GM23338 (cell line): ENCODE measurements around the gene OSBPL3. TPM values are rescaled to one million over a fixed set of nuclear protein-coding genes. Genes with fewer than 3 reads are reported as not detected.
A peak's percentile ranks its signal among the peaks of the same experiment; 100 is the strongest.

Source experiments
- ATAC-seq: fragments of 200-7000 bp; cut with Tn5 transposase; 3 replicates; pipeline ENCODE4 v1.9.1; 2020
- DNase-seq: peaks from one replicate; pipeline ENCODE4 v3.0.0-alpha.2; 2015; ENCODE audit warnings: low spot score
- H2AFZ ChIP-seq: fragments of 200-600 bp; sonication (generic); 2 replicates; pipeline ENCODE4 v1.8.0; 2016; ENCODE audit warnings: antibody characterized with exemption, mild to moderate bottlenecking, moderate library complexity
- H3F3A ChIP-seq: fragments of 200-600 bp; sonication (generic); replicated peaks from 2 replicates; pipeline ENCODE4 v1.8.0; 2017; ENCODE audit warnings: antibody characterized with exemption, mixed run types, low read depth
- H3K27ac ChIP-seq: fragments of 200-600 bp; sonication (generic); 2 replicates; pipeline ENCODE4 v1.6.1; 2016; ENCODE audit warnings: low read depth
- H3K27me3 ChIP-seq: fragments of 200-600 bp; sonication (generic); 2 replicates; pipeline ENCODE4 v1.8.0; 2016; ENCODE audit warnings: mild to moderate bottlenecking, mixed run types, moderate library complexity; ENCODE audit not compliant: insufficient read depth
- H3K36me3 ChIP-seq: fragments of 200-600 bp; sonication (generic); 2 replicates; pipeline ENCODE4 v1.8.0; 2016; ENCODE audit warnings: mild to moderate bottlenecking; ENCODE audit not compliant: insufficient read depth
- H3K4me1 ChIP-seq: fragments of 200-600 bp; sonication (generic); 2 replicates; pipeline ENCODE4 v1.8.0; 2016; ENCODE audit warnings: mild to moderate bottlenecking, moderate library complexity; ENCODE audit not compliant: insufficient read depth
- H3K4me2 ChIP-seq: fragments of 200-600 bp; sonication (generic); 2 replicates; pipeline ENCODE4 v1.7.1; 2017; ENCODE audit warnings: mixed run types
- H3K4me3 ChIP-seq: fragments of 200-600 bp; sonication (generic); 2 replicates; pipeline ENCODE4 v1.6.1; 2016; ENCODE audit warnings: mixed run types
- H3K79me2 ChIP-seq: fragments of 200-600 bp; sonication (generic); replicated peaks from 2 replicates; pipeline ENCODE4 v1.8.0; 2017; ENCODE audit warnings: mild to moderate bottlenecking; ENCODE audit not compliant: insufficient read depth
- H3K9me2 ChIP-seq: fragments of 200-600 bp; sonication (generic); 2 replicates; pipeline ENCODE4 v1.8.0; 2017; ENCODE audit not compliant: insufficient read depth
- H4K20me1 ChIP-seq: fragments of 200-600 bp; sonication (generic); replicated peaks from 2 replicates; pipeline ENCODE4 v1.8.0; 2017; ENCODE audit warnings: mild to moderate bottlenecking; ENCODE audit not compliant: insufficient read depth
- H3K27ac Mint-ChIP-seq: 2 replicates; pipeline ENCODE4 v1.8.0; 2020; ENCODE audit warnings: inconsistent platforms, mild to moderate bottlenecking, moderate library complexity, mixed read lengths
- H3K27me3 Mint-ChIP-seq: 3 replicates; pipeline ENCODE4 v1.8.0; 2022; ENCODE audit warnings: low read depth, mild to moderate bottlenecking, moderate library complexity, mixed read lengths, inconsistent platforms; ENCODE audit not compliant: insufficient read depth, poor library complexity
- H3K36me3 Mint-ChIP-seq: 3 replicates; pipeline ENCODE4 v1.8.0; 2021; ENCODE audit warnings: low read depth, mild to moderate bottlenecking, inconsistent platforms, moderate library complexity, mixed read lengths
- H3K4me1 Mint-ChIP-seq: 3 replicates; pipeline ENCODE4 v1.8.0; 2020; ENCODE audit warnings: mild to moderate bottlenecking, inconsistent platforms, mixed read lengths
- H3K4me3 Mint-ChIP-seq: 3 replicates; pipeline ENCODE4 v1.8.0; 2021; ENCODE audit warnings: moderate library complexity, mild to moderate bottlenecking, inconsistent platforms, mixed read lengths
- H3K9me3 Mint-ChIP-seq: 3 replicates; pipeline ENCODE4 v1.8.0; 2020; ENCODE audit warnings: moderate library complexity, mild to moderate bottlenecking, inconsistent platforms, mixed read lengths
- CREB1 ChIP-seq: fragments of 250-450 bp; sonication (Bioruptor Pico); IDR thresholded peaks from 2 replicates; pipeline ENCODE4 v1.5.0; 2020; ENCODE audit warnings: low read depth, mild to moderate bottlenecking, moderate library complexity
- ETS1 ChIP-seq: IDR thresholded peaks from 2 replicates; pipeline ENCODE4 v1.6.1; 2016; ENCODE audit warnings: antibody characterized with exemption
- EZH2 ChIP-seq: fragments of 200-600 bp; sonication (generic); IDR thresholded peaks from one replicate; pipeline ENCODE4 v1.8.0; 2017; ENCODE audit warnings: antibody characterized with exemption, mild to moderate bottlenecking, low read depth; ENCODE audit not compliant: unreplicated experiment
- NANOG ChIP-seq: IDR thresholded peaks from 2 replicates; pipeline ENCODE4 v1.6.1; 2016; ENCODE audit warnings: antibody characterized with exemption, borderline replicate concordance
- POLR2AphosphoS5 ChIP-seq: IDR thresholded peaks from 2 replicates; pipeline ENCODE4 v1.6.1; 2016; ENCODE audit warnings: antibody characterized with exemption, low read depth
- STAT1 ChIP-seq: IDR thresholded peaks from one replicate; pipeline ENCODE4 v1.6.1; 2016; ENCODE audit warnings: antibody characterized with exemption; ENCODE audit not compliant: unreplicated experiment
- ZNF331 ChIP-seq: fragments of 250-450 bp; sonication (Bioruptor Pico); IDR thresholded peaks from 2 replicates; pipeline ENCODE4 v1.5.0; 2020; ENCODE audit warnings: low read depth, mild to moderate bottlenecking, moderate library complexity
- polyA plus RNA-seq: library from polyadenylated mRNA; unstranded; fragments of >200 nt; fragmentation: Nextera tagmentation; extraction: Ambion mirVana; gene quantifications from 2 replicates; pipeline ENCODE4 v1.2.1, GENCODE V29; 2016
- total RNA-seq: library from RNA; depleted of rRNA; stranded (reverse); fragments of >200 nt; shearing (Covaris generic); gene quantifications from 2 replicates; pipeline ENCODE4 v1.2.3, GENCODE V29; 2014
- TF ChIP-seq, protein P1 (sequence below): IDR thresholded peaks from one replicate; pipeline ENCODE4 v1.6.1; 2018; ENCODE audit warnings: antibody characterized with exemption; ENCODE audit not compliant: unreplicated experiment

Gene OSBPL3
- total and polyA plus RNA-seq, 2 experiments from 2014 or later = 7.2 to 15.7 TPM

DNA sequence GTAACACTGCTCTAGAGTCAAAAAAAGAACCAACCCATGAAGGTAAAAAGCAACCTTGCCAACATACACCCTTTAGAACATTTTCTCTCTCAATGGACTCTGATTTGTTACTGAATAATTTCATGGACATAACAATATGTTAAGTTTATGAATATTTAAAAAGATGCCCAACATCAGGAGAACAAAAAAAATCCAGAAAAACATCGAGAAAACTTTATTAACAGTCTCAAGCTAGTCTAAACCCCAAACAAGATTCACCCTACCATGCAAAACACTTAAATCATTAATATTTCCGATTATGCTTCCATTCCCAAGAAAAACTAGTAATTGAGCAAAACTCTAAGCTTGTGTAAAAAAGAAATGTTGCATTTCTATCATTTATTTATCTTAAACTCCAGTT lies 46.7 kb downstream of the OSBPL3 start (continued):
- TF ChIP-seq, protein P1, sequence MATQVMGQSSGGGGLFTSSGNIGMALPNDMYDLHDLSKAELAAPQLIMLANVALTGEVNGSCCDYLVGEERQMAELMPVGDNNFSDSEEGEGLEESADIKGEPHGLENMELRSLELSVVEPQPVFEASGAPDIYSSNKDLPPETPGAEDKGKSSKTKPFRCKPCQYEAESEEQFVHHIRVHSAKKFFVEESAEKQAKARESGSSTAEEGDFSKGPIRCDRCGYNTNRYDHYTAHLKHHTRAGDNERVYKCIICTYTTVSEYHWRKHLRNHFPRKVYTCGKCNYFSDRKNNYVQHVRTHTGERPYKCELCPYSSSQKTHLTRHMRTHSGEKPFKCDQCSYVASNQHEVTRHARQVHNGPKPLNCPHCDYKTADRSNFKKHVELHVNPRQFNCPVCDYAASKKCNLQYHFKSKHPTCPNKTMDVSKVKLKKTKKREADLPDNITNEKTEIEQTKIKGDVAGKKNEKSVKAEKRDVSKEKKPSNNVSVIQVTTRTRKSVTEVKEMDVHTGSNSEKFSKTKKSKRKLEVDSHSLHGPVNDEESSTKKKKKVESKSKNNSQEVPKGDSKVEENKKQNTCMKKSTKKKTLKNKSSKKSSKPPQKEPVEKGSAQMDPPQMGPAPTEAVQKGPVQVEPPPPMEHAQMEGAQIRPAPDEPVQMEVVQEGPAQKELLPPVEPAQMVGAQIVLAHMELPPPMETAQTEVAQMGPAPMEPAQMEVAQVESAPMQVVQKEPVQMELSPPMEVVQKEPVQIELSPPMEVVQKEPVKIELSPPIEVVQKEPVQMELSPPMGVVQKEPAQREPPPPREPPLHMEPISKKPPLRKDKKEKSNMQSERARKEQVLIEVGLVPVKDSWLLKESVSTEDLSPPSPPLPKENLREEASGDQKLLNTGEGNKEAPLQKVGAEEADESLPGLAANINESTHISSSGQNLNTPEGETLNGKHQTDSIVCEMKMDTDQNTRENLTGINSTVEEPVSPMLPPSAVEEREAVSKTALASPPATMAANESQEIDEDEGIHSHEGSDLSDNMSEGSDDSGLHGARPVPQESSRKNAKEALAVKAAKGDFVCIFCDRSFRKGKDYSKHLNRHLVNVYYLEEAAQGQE = no peak
- TF ChIP-seq CREB1 (CRISPR knock-in tag) (no peak), STAT1 (no peak), NANOG (no peak), EZH2 (no peak), POLR2AphosphoS5 (no peak), ETS1 (no peak)

DNA sequence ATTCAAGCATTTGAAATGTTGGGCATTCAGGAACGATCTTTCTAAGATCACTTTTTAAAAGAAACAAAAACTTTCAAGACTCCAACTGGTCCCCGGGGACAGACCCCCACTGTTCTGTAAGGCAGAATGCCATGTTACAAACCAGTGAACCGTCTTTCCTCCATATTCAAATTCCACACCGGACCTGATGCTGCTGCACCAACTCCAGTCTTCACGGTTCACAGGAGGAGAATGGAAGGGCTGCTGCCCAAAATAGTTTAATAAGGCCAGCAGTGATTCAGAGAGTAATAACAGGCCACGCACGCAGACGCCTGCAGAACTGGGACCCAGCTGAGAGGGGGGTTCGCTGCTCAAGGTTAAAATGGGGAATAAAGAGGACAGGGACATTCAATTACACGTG lies 47.2 kb downstream of the OSBPL3 start:
- Histone ChIP-seq H3K79me2 (peaks cover 21% of the 10 kb centered on the region; the same call in 1 of the 2 replicates), H3K36me3 (no peaks in the 10 kb centered on the region), H3K4me2 (no peak overlapping the region), H3K9me2 (no peaks in the 10 kb centered on the region), H3K27ac (no peak overlapping the region), H4K20me1 (no peaks in the 10 kb centered on the region), H3K4me1 (peaks cover 34% of the 10 kb centered on the region), H3K27me3 (no peaks in the 10 kb centered on the region), H3K4me3 (no peak overlapping the region), H2AFZ (no peak overlapping the region), H3F3A (no peaks in the 10 kb centered on the region)
- Mint-ChIP-seq H3K27ac (peak overlapping the region; percentile 30; the same call in 1 of the 2 replicates), H3K4me1 (peaks cover 36% of the 10 kb centered on the region), H3K4me3 (no peak overlapping the region), H3K36me3 (peaks cover 11% of the 10 kb centered on the region; the same call in 2 of the 3 replicates), H3K27me3 (peaks cover 4% of the 10 kb centered on the region), H3K9me3 (peaks cover 6% of the 10 kb centered on the region; the same call in 2 of the 3 replicates)
- DNase-seq (no peak), ATAC-seq (no peak; the same call in 2 of the 3 replicates)
- no peak for TF ChIP-seq CREB1 (CRISPR knock-in tag)
- TF ChIP-seq NANOG = no peak
- TF ChIP-seq ZNF331 = no peak
- no peak for TF ChIP-seq STAT1
- no peak for TF ChIP-seq ETS1
